Measurements from ENCODE around the gene DYNLRB2. TPM values are rescaled to one million over a fixed set of nuclear protein-coding genes. Genes with fewer than 3 reads are reported as not detected.

Gene DYNLRB2
- total RNA-seq, 2 experiments from 2014 or later, result not detected

DNA sequence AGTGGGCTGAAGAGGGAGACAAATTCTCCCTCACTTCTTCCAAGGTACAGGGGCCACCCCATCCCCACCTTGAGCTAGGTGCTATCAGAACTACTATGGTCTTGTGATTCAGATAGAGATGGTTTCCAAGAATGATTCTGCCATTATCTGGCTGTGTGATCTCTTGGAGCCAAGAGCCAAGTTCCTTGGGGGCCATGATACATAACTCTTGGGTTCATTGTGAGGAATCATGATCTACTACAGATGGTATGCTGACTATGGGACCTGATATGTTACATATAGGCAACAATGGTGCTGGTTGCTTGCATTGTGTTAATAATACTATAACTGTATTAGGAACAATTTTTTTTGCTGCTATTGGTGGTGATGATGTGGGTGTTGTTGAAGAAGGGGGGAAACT lies 45.7 kb downstream of the DYNLRB2 start:
- Histone ChIP-seq H4K20me1 (ENCODE audit: insufficient read depth, low read length) (no peaks in the 10 kb centered on the region), H2AFZ (ENCODE audit: low read length) (no peak overlapping the region), H3K27ac (ENCODE audit: low read depth, low read length, poor library complexity, severe bottlenecking) (no peak overlapping the region), H3K4me3 (ENCODE audit: low read depth, low read length, poor library complexity, severe bottlenecking) (no peak overlapping the region), H3K36me3 (ENCODE audit: insufficient read depth, low read length) (no peaks in the 10 kb centered on the region), H3K79me2 (ENCODE audit: insufficient read depth, low read depth, low read length) (no peaks in the 10 kb centered on the region), H3K4me2 (ENCODE audit: low read length) (no peak overlapping the region), H3K9me3 (ENCODE audit: low read length) (no peaks in the 10 kb centered on the region), H3K9me2 (ENCODE audit: insufficient read depth, low read length) (no peaks in the 10 kb centered on the region), H3K4me1 (ENCODE audit: insufficient read depth, low read length, poor library complexity, severe bottlenecking) (no peaks in the 10 kb centered on the region)
- ChIA-PET CTCF (ENCODE audit: unreplicated experiment) (no interaction called here), POLR2A (no interaction called here)
- TF ChIP-seq CTCF (conservative IDR thresholded peaks at IDR 0.05; ENCODE audit: low read length) (no peak), EZH2phosphoT487 (IDR thresholded peaks at IDR 0.05; ENCODE audit: borderline replicate concordance, low read depth, low read length) (no peak)
- no peak for DNase-seq (ENCODE audit: low spot score)
- BruUV-seq (replicated peaks), result no TSS peak
- intact Hi-C loops (cut with micrococcal nuclease; ENCODE audit: unreplicated experiment), result no loop called here

DNA sequence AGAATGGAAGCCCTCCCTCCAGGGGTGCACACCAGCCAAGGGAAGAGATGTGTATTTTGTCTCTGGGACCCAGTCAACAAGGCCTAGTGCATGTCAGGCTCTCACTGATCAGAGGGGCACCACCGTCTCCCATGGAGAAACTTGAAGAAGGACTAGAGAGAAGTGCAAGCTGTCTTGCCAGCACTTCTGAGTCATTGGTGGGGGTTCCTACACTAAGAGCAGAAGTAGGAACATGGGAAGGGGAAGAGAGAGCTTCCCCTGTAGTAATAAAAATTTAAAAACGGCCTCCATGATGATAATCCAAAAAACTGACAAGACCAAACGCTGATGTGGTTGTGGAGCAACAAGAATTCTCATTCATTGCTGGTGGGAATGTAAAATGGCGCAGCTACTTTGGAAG lies 46.3 kb downstream of the DYNLRB2 start:
- DNase-seq (ENCODE audit: low spot score), result no peak
- H2AFZ ChIP-seq (ENCODE audit: low read length), result no peak overlapping the region
- H3K4me3 ChIP-seq (ENCODE audit: low read depth, low read length, poor library complexity, severe bottlenecking), result no peak overlapping the region
- H3K36me3 ChIP-seq (ENCODE audit: insufficient read depth, low read length), result no peaks in the 10 kb centered on the region
- no TSS peak for BruUV-seq (replicated peaks)
- H3K27ac ChIP-seq (ENCODE audit: low read depth, low read length, poor library complexity, severe bottlenecking), result no peak overlapping the region
- H3K4me2 ChIP-seq (ENCODE audit: low read length), result no peak overlapping the region
- POLR2A ChIA-PET, result no interaction called here
- H4K20me1 ChIP-seq (ENCODE audit: insufficient read depth, low read length), result no peaks in the 10 kb centered on the region
- intact Hi-C loops (cut with micrococcal nuclease; ENCODE audit: unreplicated experiment), result no loop called here
- CTCF ChIA-PET (ENCODE audit: unreplicated experiment), result no interaction called here
- no peaks in the 10 kb centered on the region for H3K9me2 ChIP-seq (ENCODE audit: insufficient read depth, low read length)
- H3K9me3 ChIP-seq (ENCODE audit: low read length), result no peaks in the 10 kb centered on the region
- no peaks in the 10 kb centered on the region for H3K4me1 ChIP-seq (ENCODE audit: insufficient read depth, low read length, poor library complexity, severe bottlenecking)
- H3K79me2 ChIP-seq (ENCODE audit: insufficient read depth, low read depth, low read length), result no peaks in the 10 kb centered on the region
- no peak for TF ChIP-seq CTCF (conservative IDR thresholded peaks at IDR 0.05; ENCODE audit: low read length)
- TF ChIP-seq EZH2phosphoT487 (IDR thresholded peaks at IDR 0.05; ENCODE audit: borderline replicate concordance, low read depth, low read length), result no peak

DNA sequence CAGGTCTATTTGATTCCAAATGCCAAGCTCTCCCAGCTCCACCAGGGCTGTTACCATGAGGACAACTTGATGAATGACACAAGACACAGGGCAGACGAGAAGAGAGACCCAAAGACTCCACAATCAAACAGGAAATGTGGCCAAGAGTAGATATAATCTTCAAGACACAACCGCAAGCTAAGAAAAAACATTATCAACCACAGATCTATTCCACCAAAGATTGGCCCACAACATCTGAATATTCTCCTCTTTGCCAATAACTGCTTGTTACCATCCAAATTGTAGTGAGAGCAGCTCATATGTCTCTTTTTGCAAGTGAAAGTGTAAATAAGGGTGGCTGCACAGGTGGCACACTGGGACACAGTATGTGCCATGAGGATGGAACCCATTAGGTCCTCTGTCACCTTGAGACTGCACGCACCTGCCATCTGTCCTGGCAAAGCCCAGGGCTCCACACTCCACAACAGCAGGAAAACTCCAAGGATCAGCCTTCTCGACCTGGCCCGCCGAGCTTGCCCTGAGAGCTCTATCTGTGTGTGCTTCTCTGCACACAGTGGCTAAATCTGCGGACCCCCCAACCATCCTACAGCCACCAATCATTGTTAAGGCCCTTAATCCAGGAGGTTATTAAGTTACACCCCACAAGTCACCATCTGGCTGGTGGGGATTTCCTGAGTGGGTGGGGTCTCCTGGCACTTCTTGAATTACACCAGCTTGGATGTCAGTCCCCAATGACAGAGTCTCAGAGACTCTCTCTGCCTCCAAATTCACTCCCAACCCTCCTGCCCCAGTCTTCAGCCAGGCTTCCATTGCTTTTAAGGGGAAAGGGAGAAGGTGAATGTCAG lies 50.5 kb downstream of the DYNLRB2 start:
- Histone ChIP-seq H3K27ac (ENCODE audit: low read depth, low read length, poor library complexity, severe bottlenecking) (no peak overlapping the region), H3K4me1 (ENCODE audit: insufficient read depth, low read length, poor library complexity, severe bottlenecking) (no peaks in the 10 kb centered on the region), H3K9me2 (ENCODE audit: insufficient read depth, low read length) (no peaks in the 10 kb centered on the region), H3K4me2 (ENCODE audit: low read length) (no peak overlapping the region), H3K9me3 (ENCODE audit: low read length) (no peaks in the 10 kb centered on the region), H3K79me2 (ENCODE audit: insufficient read depth, low read depth, low read length) (no peaks in the 10 kb centered on the region), H4K20me1 (ENCODE audit: insufficient read depth, low read length) (no peaks in the 10 kb centered on the region), H2AFZ (ENCODE audit: low read length) (no peak overlapping the region), H3K36me3 (ENCODE audit: insufficient read depth, low read length) (no peaks in the 10 kb centered on the region), H3K4me3 (ENCODE audit: low read depth, low read length, poor library complexity, severe bottlenecking) (no peak overlapping the region)
- no TSS peak for BruUV-seq (replicated peaks)
- intact Hi-C loops (cut with micrococcal nuclease; ENCODE audit: unreplicated experiment), result no loop called here
- POLR2A ChIA-PET, result no interaction called here
- TF ChIP-seq CTCF (conservative IDR thresholded peaks at IDR 0.05; ENCODE audit: low read length) (no peak), EZH2phosphoT487 (IDR thresholded peaks at IDR 0.05; ENCODE audit: borderline replicate concordance, low read depth, low read length) (no peak)
- CTCF ChIA-PET (ENCODE audit: unreplicated experiment), result no interaction called here
- no peak for DNase-seq (ENCODE audit: low spot score)

Data from OCI-LY7 (cell line).